K562 (cell line): Measurements from ENCODE around the gene SELENOI. TPM values are rescaled to one million over a fixed set of nuclear protein-coding genes. Genes with fewer than 3 reads are reported as not detected.
A peak's percentile ranks its signal among the peaks of the same experiment; 100 is the strongest.

ENCODE experiments used
- ATAC-seq: fragments of 200-7000 bp; cut with Tn5 transposase; 3 replicates; pipeline ENCODE4 v1.9.1; 2020; ENCODE audit warnings: moderate library complexity
- BruUV-seq: library from RNA; stranded (reverse); fragments of 400-500 nt; replicated peaks from 2 replicates; lab custom pipeline; 2021; lab: Mats Ljungman, UMichigan
- CTCF ChIA-PET: fragments of 300-600 bp; formaldehyde crosslinking; extraction: SDS; loops from one replicate; lab custom pipeline; 2021; ENCODE audit warnings: low intra/inter-chr PET ratio; lab: Yijun Ruan, JAX
- POLR2A ChIA-PET: fragments of 300-600, 350-650 bp; sonication (Branson Sonifier 250); formaldehyde crosslinking; extraction: SDS; loops from one replicate; lab custom pipeline; 2021; ENCODE audit warnings: antibody characterized with exemption, inconsistent platforms; lab: Yijun Ruan, JAX
- DNase-seq, 4 experiments: peaks; one replicate each; pipeline versions ENCODE4 v3.0.0 to v3.0.0-alpha.2; 2011 to 2018; ENCODE audit warnings: low spot score in 3 of 4, mixed read lengths in 3 of 4; ENCODE audit errors: extremely low read depth in 1 of 4
- FAIRE-seq: peaks from 2 replicates; lab custom pipeline; 2011; peaks lifted over from hg19 to GRCh38; lab: Jason Lieb, UNC
- H2AFZ ChIP-seq: 2 replicates; pipeline ENCODE4 v1.6.0; 2011; ENCODE audit warnings: low read depth, low read length, control low read depth, inconsistent platforms
- H3K27ac ChIP-seq: fragments of 200-600 bp; 3 replicates; pipeline ENCODE4 v1.8.0; 2011; ENCODE audit warnings: low read depth, mild to moderate bottlenecking, control low read depth, inconsistent platforms, low read length, moderate library complexity, mixed read lengths; ENCODE audit errors: extremely low read depth
- H3K27me3 ChIP-seq, 2 experiments: fragments of 300-600 bp in 1 of 2; 2 replicates in 1 of 2; 3 replicates in 1 of 2; pipeline versions ENCODE4 v1.6.0 to v1.8.0; 2011; ENCODE audit warnings: inconsistent platforms in 2 of 2, low read length in 2 of 2, mild to moderate bottlenecking in 1 of 2, mixed read lengths in 1 of 2, moderate library complexity in 1 of 2; ENCODE audit not compliant: control insufficient read depth in 2 of 2, insufficient read depth in 2 of 2
- H3K36me3 ChIP-seq: fragments of 300-600 bp; 3 replicates; pipeline ENCODE4 v1.8.0; 2011; ENCODE audit warnings: mild to moderate bottlenecking, low read length, inconsistent platforms; ENCODE audit not compliant: control insufficient read depth, insufficient read depth
- H3K4me1 ChIP-seq, 2 experiments: fragments of 200-600 bp in 1 of 2; replicated peaks in 1 of 2; 2 replicates in 1 of 2; 3 replicates in 1 of 2; pipeline versions ENCODE4 v1.5.1 to v1.8.0; 2011; ENCODE audit warnings: inconsistent platforms in 2 of 2, low read length in 2 of 2, mild to moderate bottlenecking in 1 of 2, mixed read lengths in 1 of 2, moderate library complexity in 1 of 2; ENCODE audit not compliant: control insufficient read depth in 2 of 2, insufficient read depth in 2 of 2
- H3K4me2 ChIP-seq: 2 replicates; pipeline ENCODE4 v1.6.1; 2011; ENCODE audit warnings: low read length, control low read depth, inconsistent platforms, mixed read lengths; ENCODE audit not compliant: insufficient read depth
- H3K4me3 ChIP-seq: fragments of 200-600 bp; sonication (generic), shearing (Covaris generic); 2 replicates; pipeline ENCODE4 v1.5.1; 2016; ENCODE audit warnings: control low read depth, inconsistent platforms
- H3K79me2 ChIP-seq: fragments of 200-600 bp; 3 replicates; pipeline ENCODE4 v1.8.0; 2011; ENCODE audit warnings: low read length, inconsistent platforms; ENCODE audit not compliant: control insufficient read depth, insufficient read depth
- H3K9ac ChIP-seq, 2 experiments: 2 replicates each; pipeline versions ENCODE4 v1.6.0 to v1.6.1; 2011; ENCODE audit warnings: low read depth in 2 of 2, low read length in 2 of 2, control low read depth in 1 of 2, inconsistent platforms in 1 of 2, mild to moderate bottlenecking in 1 of 2, mixed read lengths in 1 of 2; ENCODE audit not compliant: insufficient read depth in 1 of 2
- H3K9me1 ChIP-seq: one replicate; pipeline ENCODE4 v1.6.0; 2011; ENCODE audit warnings: inconsistent platforms, mild to moderate bottlenecking, low read length, moderate library complexity; ENCODE audit not compliant: control insufficient read depth, insufficient read depth
- H3K9me3 ChIP-seq: replicated peaks from 2 replicates; pipeline ENCODE4 v1.5.1; 2011; ENCODE audit warnings: low read depth, low read length, inconsistent platforms; ENCODE audit not compliant: control insufficient read depth, insufficient read depth
- H4K20me1 ChIP-seq: replicated peaks from 2 replicates; pipeline ENCODE4 v1.6.1; 2011; ENCODE audit warnings: low read length, inconsistent platforms, mixed read lengths; ENCODE audit not compliant: control insufficient read depth, insufficient read depth
- BDP1 ChIP-seq: IDR thresholded peaks from 3 replicates; pipeline ENCODE4 v1.6.1; 2011; ENCODE audit not compliant: insufficient read length, insufficient read depth
- BHLHE40 ChIP-seq: IDR thresholded peaks from 2 replicates; pipeline ENCODE4 v1.6.1; 2011; ENCODE audit warnings: low read length, improper control_type of control experiment
- KAT2B ChIP-seq: IDR thresholded peaks from one replicate; pipeline ENCODE4 v1.6.1; 2012; ENCODE audit warnings: low read depth, mild to moderate bottlenecking, control low read depth, inconsistent platforms, low read length, moderate library complexity
- MCM5 ChIP-seq: fragments of 450-650 bp; IDR thresholded peaks from 2 replicates; pipeline ENCODE4 v1.6.1; 2016; ENCODE audit warnings: low read depth
- MEIS2 ChIP-seq: fragments of 450-650 bp; IDR thresholded peaks from 2 replicates; pipeline ENCODE4 v1.6.1; 2014; ENCODE audit warnings: mild to moderate bottlenecking; ENCODE audit not compliant: partially characterized antibody
- RAD51 ChIP-seq: fragments of 450-650 bp; IDR thresholded peaks from 2 replicates; pipeline ENCODE4 v1.7.1; 2016; ENCODE audit warnings: low read depth, mild to moderate bottlenecking, borderline replicate concordance
- SMARCA4 ChIP-seq: fragments of 450-650 bp; IDR thresholded peaks from 2 replicates; pipeline ENCODE4 v1.6.1; 2016
- SMARCE1 ChIP-seq: fragments of 450-650 bp; IDR thresholded peaks from 2 replicates; pipeline ENCODE4 v1.7.1; 2016; ENCODE audit warnings: mild to moderate bottlenecking
- ZFX ChIP-seq: sonication (generic); formaldehyde crosslinking; IDR thresholded peaks from 2 replicates; pipeline ENCODE4 v1.8.0; 2022; ENCODE audit warnings: mild to moderate bottlenecking, missing genetic modification reagents, moderate library complexity
- ZNF140 ChIP-seq: fragments of 250-450 bp; sonication (Bioruptor Pico); IDR thresholded peaks from 2 replicates; pipeline ENCODE4 v1.8.0; 2021; ENCODE audit warnings: moderate library complexity, mild to moderate bottlenecking, inconsistent platforms
- ZNF224 ChIP-seq: sonication (generic); formaldehyde crosslinking; IDR thresholded peaks from 2 replicates; pipeline ENCODE4 v1.8.0; 2022; ENCODE audit warnings: mild to moderate bottlenecking, missing genetic modification reagents
- ZNF384 ChIP-seq: IDR thresholded peaks from 2 replicates; pipeline ENCODE4 v1.6.1; 2012; ENCODE audit warnings: low read depth, low read length, improper control_type of control experiment
- ZNF699 ChIP-seq: fragments of 250-450 bp; sonication (Bioruptor Pico); IDR thresholded peaks from 2 replicates; pipeline ENCODE4 v1.8.0; 2021; ENCODE audit warnings: mild to moderate bottlenecking, moderate library complexity; ENCODE audit not compliant: insufficient replicate concordance
- ZNF77 ChIP-seq: fragments of 250-450 bp; sonication (Bioruptor Pico); IDR thresholded peaks from 2 replicates; pipeline ENCODE4 v1.5.0; 2020
- WGBS: fragments of 100-300 bp; shearing (Covaris generic); methylation state at CpG from one replicate; pipeline ENCODE4 v1.1.6; 2016; ENCODE audit warnings: low coverage, mixed read lengths; ENCODE audit not compliant: insufficient coverage; ENCODE audit errors: missing lambda C conversion rate; 5-methylcytosine and 5-hydroxymethylcytosine counted together
- in situ Hi-C: fragments of 300-500 bp; cut with MboI; formaldehyde crosslinking; loops from 4 replicates; pipeline ENCODE4 v1.15.0; 2018; ENCODE audit warnings: inconsistent platforms, mixed read lengths
- intact Hi-C: fragments of 100-400 bp; cut with micrococcal nuclease; formaldehyde crosslinking; loops from 2 replicates; pipeline ENCODE4 v1.14.2; 2022
- polyA plus RNA-seq, 8 experiments: library from polyadenylated mRNA; depleted of rRNA in 4 of 8; stranded (reverse) in 5 of 8; unstranded in 3 of 8; fragments of >200 nt; fragmentation: Nextera tagmentation in 2 of 8; fragmentation: Illumina TruSeq in 1 of 8; extraction: Ambion mirVana in 2 of 8; extraction: Trizol in 1 of 8; gene quantifications; 2 replicates each; pipeline versions ENCODE4 v1.2.1 to v1.2.3, GENCODE V29; 2011 to 2014; ENCODE audit warnings: inconsistent platforms in 1 of 8, missing spikeins in 1 of 8
- total RNA-seq, 7 experiments: library from RNA; depleted of rRNA in 6 of 7; stranded (reverse); fragments of >200 nt in 6 of 7; fragmentation: Illumina TruSeq in 2 of 7; extraction: Trizol in 2 of 7; gene quantifications; 2 replicates each; pipeline versions ENCODE4 v1.2.1 to v1.2.3, GENCODE V29; 2011 to 2021; ENCODE audit warnings: low replicate concordance in 1 of 7
- TF ChIP-seq, protein P1 (sequence below): sonication (generic); formaldehyde crosslinking; IDR thresholded peaks from 2 replicates; pipeline ENCODE4 v1.8.0; 2022; ENCODE audit warnings: mild to moderate bottlenecking, missing genetic modification reagents

The SELENOI gene
- total and polyA plus RNA-seq, 9 of the 15 experiments (the other 6 are each of a cell fraction or from before 2014, with no cell fraction given) = 9.6 to 46.9 (median 24.4) TPM

DNA sequence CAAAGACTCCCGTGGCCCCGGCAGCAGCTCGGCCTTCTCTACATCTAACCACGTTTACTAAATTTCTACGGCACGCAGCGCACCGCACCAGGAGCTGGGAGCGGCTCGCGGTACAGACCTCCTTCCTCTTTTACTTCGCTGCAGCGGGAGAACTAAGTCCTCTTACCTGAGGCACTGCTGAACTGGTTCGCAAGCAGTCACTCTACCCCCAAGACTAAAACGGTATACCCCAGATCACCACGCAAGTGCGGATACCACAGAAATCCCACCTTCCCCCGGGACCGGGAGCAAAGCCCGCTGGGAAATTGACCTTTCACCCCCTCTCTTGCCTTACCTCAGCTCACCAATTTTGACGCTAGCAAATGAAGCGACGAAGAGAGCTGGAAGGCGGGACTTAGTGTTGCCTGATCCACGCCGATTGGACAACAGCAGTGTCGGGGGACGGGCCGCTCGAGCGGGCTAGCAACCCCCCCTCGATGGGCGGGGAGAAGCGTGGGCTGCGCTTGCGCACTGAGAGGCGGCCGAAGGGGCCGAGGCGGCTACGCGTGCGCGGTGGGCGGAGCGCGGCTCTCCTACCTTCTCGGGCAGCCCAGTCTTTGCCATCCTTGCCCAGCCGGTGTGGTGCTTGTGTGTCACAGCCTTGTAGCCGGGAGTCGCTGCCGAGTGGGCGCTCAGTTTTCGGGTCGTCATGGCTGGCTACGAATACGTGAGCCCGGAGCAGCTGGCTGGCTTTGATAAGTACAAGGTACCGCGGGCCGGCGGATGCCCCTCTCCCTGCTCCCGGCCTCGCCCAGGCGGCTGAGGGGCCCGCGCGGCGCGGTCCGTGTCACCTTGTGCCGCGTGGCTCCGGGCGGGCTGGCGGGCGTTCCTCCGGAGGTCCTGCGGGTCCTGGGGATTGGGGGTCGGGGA lies at the start of gene SELENOI (continued):
- TF ChIP-seq, protein P1, sequence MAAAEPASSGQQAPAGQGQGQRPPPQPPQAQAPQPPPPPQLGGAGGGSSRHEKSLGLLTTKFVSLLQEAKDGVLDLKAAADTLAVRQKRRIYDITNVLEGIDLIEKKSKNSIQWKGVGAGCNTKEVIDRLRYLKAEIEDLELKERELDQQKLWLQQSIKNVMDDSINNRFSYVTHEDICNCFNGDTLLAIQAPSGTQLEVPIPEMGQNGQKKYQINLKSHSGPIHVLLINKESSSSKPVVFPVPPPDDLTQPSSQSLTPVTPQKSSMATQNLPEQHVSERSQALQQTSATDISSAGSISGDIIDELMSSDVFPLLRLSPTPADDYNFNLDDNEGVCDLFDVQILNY = no peak
- no peak; the same call in 1 of the 2 replicates for TF ChIP-seq SMARCA4
- TF ChIP-seq RAD51 = no peak
- peak; percentile 8; the same call in 1 of the 2 replicates for TF ChIP-seq SMARCE1
- TF ChIP-seq KAT2B = no peak
- TF ChIP-seq BHLHE40 = peak; percentile 69
- TF ChIP-seq ZNF699 (CRISPR knock-in tag) = no peak
- TF ChIP-seq ZNF384 = no peak

DNA sequence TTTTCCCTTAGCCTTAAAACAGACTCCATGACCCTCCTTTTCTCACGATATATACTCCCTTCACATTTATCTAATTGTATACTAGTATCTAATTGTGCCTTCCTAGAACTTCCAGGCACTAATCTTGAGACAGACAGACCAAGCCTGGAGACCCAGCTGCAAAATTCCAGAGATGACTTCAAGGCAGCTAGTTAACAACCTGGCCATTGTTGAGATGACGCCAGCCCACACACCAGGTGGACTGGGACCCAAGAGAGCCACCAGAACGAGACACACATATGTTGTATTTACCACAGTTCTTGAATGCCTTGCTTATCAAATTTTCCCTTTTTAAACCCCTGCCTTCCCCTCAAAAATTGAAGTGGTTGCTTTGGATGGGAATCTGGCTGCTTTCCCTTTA lies 48.9 kb upstream of the SELENOI start:
- Histone ChIP-seq H3K79me2 (no peaks in the 10 kb centered on the region), H3K9me3 (no peaks in the 10 kb centered on the region), H4K20me1 (no peaks in the 10 kb centered on the region), H3K27me3 (peaks cover 0 to 10% of the 10 kb centered on the region in 2 experiments; a peak in 2 of 5 replicates), H3K4me1 (peaks cover 2 to 4% of the 10 kb centered on the region in 2 experiments; a peak in 2 of 5 replicates), H3K9me1 (no peaks in the 10 kb centered on the region), H3K4me2 (no peak overlapping the region), H3K9ac (no peak overlapping the region), H3K27ac (no peak overlapping the region), H2AFZ (no peak overlapping the region), H3K4me3 (no peak overlapping the region), H3K36me3 (no peaks in the 10 kb centered on the region)
- intact Hi-C loops (no loop called here), in situ Hi-C loops (no loop called here)
- ChIA-PET CTCF (no interaction called here), POLR2A (interaction anchor here (0.6 to 1.1 kb wide), 2 partner anchors 49 to 104 kb away, joined by 3 read pairs; partner anchors contain the start of gene SELENOI)
- BruUV-seq = no TSS peak
- FAIRE-seq (no peak), DNase-seq (no peak), ATAC-seq (no peak)
- 45% methylated on average over 3 of the region's 3 CpGs for WGBS
- TF ChIP-seq ZNF77 (CRISPR knock-in tag) = no peak
- no peak for TF ChIP-seq ZNF224 (CRISPR knock-in tag)
- TF ChIP-seq ZFX (CRISPR knock-in tag) = no peak
- TF ChIP-seq MCM5 = no peak
- TF ChIP-seq BDP1 = no peak
- no peak for TF ChIP-seq ZNF140 (CRISPR knock-in tag)
- TF ChIP-seq MEIS2 = no peak
